Measurements from ENCODE around the gene CCR2. TPM values are rescaled to one million over a fixed set of nuclear protein-coding genes. Genes with fewer than 3 reads are reported as not detected.

Gene CCR2
- total and polyA plus RNA-seq, 2 donors from 2014 or later: 0.62 to 8.1 TPM

DNA sequence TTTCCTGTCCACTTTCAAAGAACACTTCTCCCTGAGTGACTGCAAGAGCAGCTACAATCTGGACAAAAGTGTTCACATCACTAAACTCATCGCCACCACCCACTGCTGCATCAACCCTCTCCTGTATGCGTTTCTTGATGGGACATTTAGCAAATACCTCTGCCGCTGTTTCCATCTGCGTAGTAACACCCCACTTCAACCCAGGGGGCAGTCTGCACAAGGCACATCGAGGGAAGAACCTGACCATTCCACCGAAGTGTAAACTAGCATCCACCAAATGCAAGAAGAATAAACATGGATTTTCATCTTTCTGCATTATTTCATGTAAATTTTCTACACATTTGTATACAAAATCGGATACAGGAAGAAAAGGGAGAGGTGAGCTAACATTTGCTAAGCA lies 54.9 kb downstream of the CCR2 start:
- intact Hi-C loops (cut with DNase I): no loop called here
- no peak for DNase-seq
- Histone ChIP-seq H3K36me3 (ENCODE audit: control insufficient read depth in 2 of 3, insufficient read depth in 3 of 3, low read length in 3 of 3) (no peaks in the 10 kb centered on the region), H3K27ac (ENCODE audit: low read depth in 2 of 2, low read length in 2 of 2) (no peak overlapping the region), H3K27me3 (ENCODE audit: control insufficient read depth, insufficient read depth, low read length) (no peaks in the 10 kb centered on the region), H3K9ac (ENCODE audit: low read length in 3 of 3) (no peak overlapping the region), H3K9me3 (ENCODE audit: control insufficient read depth in 2 of 3, insufficient read depth in 1 of 3, low read length in 3 of 3) (no peaks in the 10 kb centered on the region), H3K4me3 (ENCODE audit: low read length in 3 of 3) (no peak overlapping the region), H3K4me1 (ENCODE audit: control insufficient read depth in 2 of 3, insufficient read depth in 2 of 3, low read depth in 1 of 3, low read length in 3 of 3) (peaks cover 0 to 15% (median 12%) of the 10 kb centered on the region in 3 donors)
- TF ChIP-seq, protein P1, sequence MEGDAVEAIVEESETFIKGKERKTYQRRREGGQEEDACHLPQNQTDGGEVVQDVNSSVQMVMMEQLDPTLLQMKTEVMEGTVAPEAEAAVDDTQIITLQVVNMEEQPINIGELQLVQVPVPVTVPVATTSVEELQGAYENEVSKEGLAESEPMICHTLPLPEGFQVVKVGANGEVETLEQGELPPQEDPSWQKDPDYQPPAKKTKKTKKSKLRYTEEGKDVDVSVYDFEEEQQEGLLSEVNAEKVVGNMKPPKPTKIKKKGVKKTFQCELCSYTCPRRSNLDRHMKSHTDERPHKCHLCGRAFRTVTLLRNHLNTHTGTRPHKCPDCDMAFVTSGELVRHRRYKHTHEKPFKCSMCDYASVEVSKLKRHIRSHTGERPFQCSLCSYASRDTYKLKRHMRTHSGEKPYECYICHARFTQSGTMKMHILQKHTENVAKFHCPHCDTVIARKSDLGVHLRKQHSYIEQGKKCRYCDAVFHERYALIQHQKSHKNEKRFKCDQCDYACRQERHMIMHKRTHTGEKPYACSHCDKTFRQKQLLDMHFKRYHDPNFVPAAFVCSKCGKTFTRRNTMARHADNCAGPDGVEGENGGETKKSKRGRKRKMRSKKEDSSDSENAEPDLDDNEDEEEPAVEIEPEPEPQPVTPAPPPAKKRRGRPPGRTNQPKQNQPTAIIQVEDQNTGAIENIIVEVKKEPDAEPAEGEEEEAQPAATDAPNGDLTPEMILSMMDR (IDR thresholded peaks at IDR 0.05; ENCODE audit: borderline replicate concordance, extremely low read depth, insufficient read depth): no peak
- FAIRE-seq: no peak

DNA sequence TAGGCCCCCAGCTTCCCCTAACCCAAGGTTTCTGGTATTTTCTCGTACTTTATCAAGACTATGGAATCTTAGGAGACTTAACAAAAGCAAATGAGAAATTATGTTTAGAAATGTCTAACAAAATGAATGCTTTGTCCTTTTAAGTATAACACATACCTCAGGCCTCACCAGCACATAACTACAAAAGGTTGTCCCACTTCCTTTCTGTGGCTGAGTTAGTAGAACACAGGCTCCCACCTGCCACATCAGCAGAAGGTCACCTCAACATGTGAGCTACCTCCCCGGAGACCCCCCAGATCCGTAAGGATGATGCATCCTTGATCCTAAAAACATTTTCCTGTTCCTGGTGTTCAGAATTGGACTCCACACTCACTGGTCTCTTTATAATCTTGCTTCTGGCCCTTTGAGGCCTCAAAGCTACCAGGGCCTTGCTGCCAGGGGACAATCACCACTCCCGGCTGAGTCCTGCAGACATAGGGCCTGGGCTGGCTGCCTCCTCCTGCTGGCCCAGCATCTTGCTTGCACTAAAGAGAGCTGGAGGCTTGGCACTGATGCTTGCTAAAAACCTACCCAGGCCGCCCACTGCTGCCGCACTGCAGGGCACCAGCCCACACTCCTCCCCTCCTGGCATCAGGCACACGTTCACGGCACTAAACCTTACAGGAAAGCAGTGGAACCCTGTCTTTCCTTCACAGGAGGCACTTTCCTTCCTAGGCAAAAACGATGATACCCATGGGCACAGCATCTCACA lies 56.0 kb downstream of the CCR2 start:
- no peak overlapping the region for H3K4me3 ChIP-seq (ENCODE audit: low read length in 3 of 3)
- H3K4me1 ChIP-seq (ENCODE audit: control insufficient read depth in 2 of 3, insufficient read depth in 2 of 3, low read depth in 1 of 3, low read length in 3 of 3): peaks cover 0 to 12% (median 11%) of the 10 kb centered on the region in 3 donors
- H3K27ac ChIP-seq (ENCODE audit: low read depth in 2 of 2, low read length in 2 of 2): no peak overlapping the region

More for the DNA sequence above, 56.0 kb downstream of the CCR2 start:
- DNase-seq (no peak), FAIRE-seq (no peak)
- TF ChIP-seq, protein P1 (IDR thresholded peaks at IDR 0.05; ENCODE audit: borderline replicate concordance, extremely low read depth, insufficient read depth): no peak
- intact Hi-C loops (cut with DNase I): no loop called here
- H3K27me3 ChIP-seq (ENCODE audit: control insufficient read depth, insufficient read depth, low read length): no peaks in the 10 kb centered on the region
- H3K36me3 ChIP-seq (ENCODE audit: control insufficient read depth in 2 of 3, insufficient read depth in 3 of 3, low read length in 3 of 3): no peaks in the 10 kb centered on the region
- no peaks in the 10 kb centered on the region for H3K9me3 ChIP-seq (ENCODE audit: control insufficient read depth in 2 of 3, insufficient read depth in 1 of 3, low read length in 3 of 3)
- no peak overlapping the region for H3K9ac ChIP-seq (ENCODE audit: low read length in 3 of 3)

Other genes with a start within 250 kb of the CCR2 start
- gene CCR1, start 145.8 kb upstream of the CCR2 start, total RNA-seq: 13.8 TPM
- gene CCR1, start 145.8 kb upstream of the CCR2 start, polyA plus RNA-seq (ENCODE audit: insufficient read depth, low read depth, low replicate concordance): 7.4 TPM
- not detected for gene CCR3, start 111.7 kb upstream of the CCR2 start, total RNA-seq
- not detected for gene CCR3, start 111.7 kb upstream of the CCR2 start, polyA plus RNA-seq (ENCODE audit: insufficient read depth, low read depth, low replicate concordance)
- gene CCR5, start 16.8 kb downstream of the CCR2 start, total RNA-seq: 4.4 TPM
- gene CCR5, start 16.8 kb downstream of the CCR2 start, polyA plus RNA-seq (ENCODE audit: insufficient read depth, low read depth, low replicate concordance): 0.32 TPM
- gene CCRL2, start 53.1 kb downstream of the CCR2 start, total RNA-seq: 2.8 TPM
- gene CCRL2, start 53.1 kb downstream of the CCR2 start, polyA plus RNA-seq (ENCODE audit: insufficient read depth, low read depth, low replicate concordance): 2.1 TPM
- gene LTF, start 110.8 kb downstream of the CCR2 start, total RNA-seq: 1,823 TPM
- gene LTF, start 110.8 kb downstream of the CCR2 start, polyA plus RNA-seq (ENCODE audit: insufficient read depth, low read depth, low replicate concordance): 34.7 TPM
- not detected for gene RTP3, start 143.9 kb downstream of the CCR2 start, total RNA-seq
- 0.30 TPM for gene RTP3, start 143.9 kb downstream of the CCR2 start, polyA plus RNA-seq (ENCODE audit: insufficient read depth, low read depth, low replicate concordance)
- 7.5 TPM for gene LRRC2, start 212.2 kb downstream of the CCR2 start, total RNA-seq
- 3.4 TPM for gene LRRC2, start 212.2 kb downstream of the CCR2 start, polyA plus RNA-seq (ENCODE audit: insufficient read depth, low read depth, low replicate concordance)